ENCODE data around the gene ADCY5. TPM values are rescaled to one million over a fixed set of nuclear protein-coding genes. Genes with fewer than 3 reads are reported as not detected.
A peak's percentile ranks its signal among the peaks of the same experiment; 100 is the strongest.

ADCY5 gene
- total RNA-seq, 1 experiment from 2014 or later = 0.49 TPM

- POLR2A ChIA-PET = no interaction called here
- no peak overlapping the region for H3K27ac ChIP-seq (ENCODE audit: low read depth, low read length)
- H4K20me1 ChIP-seq (ENCODE audit: insufficient read depth) = no peaks in the 10 kb centered on the region
- no peaks in the 10 kb centered on the region for H3K36me3 ChIP-seq (ENCODE audit: control insufficient read depth in 1 of 2, insufficient read depth in 2 of 2, low read length in 2 of 2)
- H3K4me3 ChIP-seq (replicated peaks in 1 of 2; ENCODE audit: low read depth in 1 of 2, low read length in 2 of 2) = no peak overlapping the region
- peaks cover 9% of the 10 kb centered on the region; the same call in 1 of the 2 replicates for H3K27me3 ChIP-seq (ENCODE audit: insufficient read depth, low read length)
- no peak overlapping the region for H3K9ac ChIP-seq (ENCODE audit: low read length)
- peaks cover 4 to 10% of the 10 kb centered on the region in 2 experiments; a peak in 2 of 4 replicates for H3K4me1 ChIP-seq (ENCODE audit: control insufficient read depth in 1 of 2, insufficient read depth in 2 of 2, low read length in 2 of 2)
- CTCF ChIA-PET = no interaction called here
- ATAC-seq (peak; percentile 69), DNase-seq (ENCODE audit: low read depth, low spot score) (no peak)
- H3K4me2 ChIP-seq (ENCODE audit: low read length) = peak overlapping the region; percentile 25
- no TSS peak for BruUV-seq (replicated peaks)
- RAD21 ChIA-PET (ENCODE audit: low non-redundant PET in 1 of 2, low total read pairs in 2 of 2, uncharacterized antibody in 2 of 2, unreplicated experiment in 2 of 2) = no interaction called here
- intact Hi-C loops (cut with micrococcal nuclease) = no loop called here
- H3K9me2 ChIP-seq (ENCODE audit: insufficient read depth) = no peaks in the 10 kb centered on the region
- TF ChIP-seq MAX (IDR thresholded peaks at IDR 0.05) (peak; percentile 34; the same call in 1 of the 2 replicates), JUND (IDR thresholded peaks at IDR 0.05) (no peak)
- H3K79me2 ChIP-seq (ENCODE audit: insufficient read depth, low read length) = no peaks in the 10 kb centered on the region
- no peaks in the 10 kb centered on the region for H3K9me3 ChIP-seq (ENCODE audit: control insufficient read depth in 1 of 2, insufficient read depth in 1 of 2, low read depth in 1 of 2, low read length in 2 of 2)
- no peak overlapping the region for H2AFZ ChIP-seq (ENCODE audit: low read depth, low read length, poor library complexity, severe bottlenecking)
Observed at GRCh38 chr3:123347691-123348264, 101.1 kb downstream of the ADCY5 start.

GRCh38 chr3:123347205-123347604 lies 101.7 kb downstream of the ADCY5 start:
- Histone ChIP-seq H2AFZ (ENCODE audit: low read depth, low read length, poor library complexity, severe bottlenecking) (no peak overlapping the region), H3K9me3 (ENCODE audit: control insufficient read depth in 1 of 2, insufficient read depth in 1 of 2, low read depth in 1 of 2, low read length in 2 of 2) (no peaks in the 10 kb centered on the region), H3K79me2 (ENCODE audit: insufficient read depth, low read length) (no peaks in the 10 kb centered on the region), H3K27ac (ENCODE audit: low read depth, low read length) (no peak overlapping the region), H3K4me2 (ENCODE audit: low read length) (peak overlapping the region; percentile 25), H3K4me1 (ENCODE audit: control insufficient read depth in 1 of 2, insufficient read depth in 2 of 2, low read length in 2 of 2) (peaks cover 4 to 10% of the 10 kb centered on the region in 2 experiments; a peak in 2 of 4 replicates), H3K36me3 (ENCODE audit: control insufficient read depth in 1 of 2, insufficient read depth in 2 of 2, low read length in 2 of 2) (no peaks in the 10 kb centered on the region), H4K20me1 (ENCODE audit: insufficient read depth) (no peaks in the 10 kb centered on the region), H3K9me2 (ENCODE audit: insufficient read depth) (no peaks in the 10 kb centered on the region), H3K4me3 (replicated peaks in 1 of 2; ENCODE audit: low read depth in 1 of 2, low read length in 2 of 2) (no peak overlapping the region), H3K9ac (ENCODE audit: low read length) (no peak overlapping the region), H3K27me3 (ENCODE audit: insufficient read depth, low read length) (peaks cover 9% of the 10 kb centered on the region; the same call in 1 of the 2 replicates)
- ChIA-PET CTCF (no interaction called here), POLR2A (no interaction called here), RAD21 (ENCODE audit: low non-redundant PET in 1 of 2, low total read pairs in 2 of 2, uncharacterized antibody in 2 of 2, unreplicated experiment in 2 of 2) (no interaction called here)
- no TSS peak for BruUV-seq (replicated peaks)
- TF ChIP-seq ELF1 (IDR thresholded peaks at IDR 0.05; ENCODE audit: borderline replicate concordance, low read depth) (no peak), CBX3 (IDR thresholded peaks at IDR 0.05; ENCODE audit: low read depth) (no peak), SRF (IDR thresholded peaks at IDR 0.05; ENCODE audit: low read depth) (no peak), YY1 (IDR thresholded peaks at IDR 0.05; ENCODE audit: extremely low read depth, insufficient replicate concordance, low read depth, low read length) (no peak), POLR2AphosphoS5 (IDR thresholded peaks at IDR 0.05; ENCODE audit: low read depth, low read length) (no peak), SIN3A (IDR thresholded peaks at IDR 0.05; ENCODE audit: low read depth) (no peak), TCF7L2 (IDR thresholded peaks at IDR 0.05; ENCODE audit: borderline replicate concordance, extremely low read depth, insufficient read depth, insufficient read length) (no peak), JUND (IDR thresholded peaks at IDR 0.05) (no peak), ZBTB33 (IDR thresholded peaks at IDR 0.05; ENCODE audit: extremely low read depth, insufficient replicate concordance, low read length) (no peak), REST (IDR thresholded peaks at IDR 0.05; ENCODE audit: low read depth) (no peak), MAX (IDR thresholded peaks at IDR 0.05) (no peak)
- DNase-seq (ENCODE audit: low read depth, low spot score) = no peak
- intact Hi-C loops (cut with micrococcal nuclease) = no loop called here
- ATAC-seq = peak; percentile 24; the same call in 1 of the 2 replicates
